NCI-H2081 treated with DMSO at 0.1 percent for 48 hours (cell line): Measurements from ENCODE around the gene PNO1.
A peak's percentile ranks its signal among the peaks of the same experiment; 100 is the strongest.
"Not testable (repeated sequence)": the region's sequence is repeated elsewhere in the genome, so short reads cannot be mapped to it uniquely, and the experiment has no call there.

ENCODE experiments used
- DNase-seq: peaks from one replicate; lab custom pipeline; 2025; lab: John Stamatoyannopoulos, UW

The PNO1 gene

DNA sequence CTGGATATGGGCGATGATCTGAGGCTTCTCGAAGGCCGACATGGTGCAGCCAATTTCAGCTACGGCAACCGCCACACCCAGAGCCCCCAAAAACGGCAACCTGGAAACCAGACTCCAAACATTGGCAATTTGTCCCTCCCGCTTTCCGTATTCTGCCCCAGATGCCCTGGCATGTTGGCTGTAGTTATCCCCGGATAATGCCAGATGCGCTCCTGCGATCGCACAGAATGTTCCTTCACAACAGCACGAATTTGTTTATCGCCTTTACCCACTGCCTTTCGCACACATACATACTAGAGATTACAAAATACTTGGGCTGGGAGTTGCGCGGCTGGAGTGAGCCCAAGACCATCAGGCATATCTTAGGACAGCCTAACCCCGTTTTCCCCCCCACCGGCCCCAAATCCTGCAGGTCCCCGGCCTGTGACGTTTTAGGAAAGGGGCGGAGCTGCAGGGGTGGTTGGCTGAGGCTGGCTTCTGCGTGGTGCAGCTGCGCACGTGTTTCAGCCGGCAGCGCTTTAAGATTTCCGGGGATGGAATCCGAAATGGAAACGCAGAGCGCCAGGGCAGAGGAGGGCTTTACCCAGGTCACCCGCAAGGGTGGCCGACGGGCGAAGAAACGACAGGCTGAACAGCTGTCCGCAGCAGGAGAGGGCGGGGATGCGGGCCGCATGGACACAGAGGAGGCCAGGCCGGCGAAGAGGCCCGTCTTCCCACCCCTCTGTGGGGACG is at the start of gene PNO1:
Gene PNO1 (plus strand): TSS at position 487 of the 732 bp plus-strand sequence. CDS start 47 bp downstream, at position 534.
- peak; percentile 48 for DNase-seq

DNA sequence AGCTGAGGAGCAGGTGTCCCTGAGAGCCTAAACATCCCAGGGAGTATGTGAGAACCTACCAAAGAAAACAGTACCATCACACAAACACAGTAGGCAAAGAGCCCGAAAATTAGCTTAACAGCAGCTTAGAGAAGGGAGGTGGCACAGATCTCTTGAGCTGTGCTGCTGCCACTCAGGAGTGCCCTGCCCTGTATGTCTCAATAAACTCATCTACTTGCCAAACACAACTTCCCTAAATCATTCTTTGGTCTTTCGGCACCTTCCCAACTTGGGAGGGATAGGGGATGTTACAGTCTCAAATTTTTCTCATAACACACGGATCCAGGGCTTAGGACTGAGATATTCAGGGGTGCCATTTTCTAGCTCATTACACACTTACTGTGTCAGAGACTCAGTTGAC is 49.6 kb upstream of the PNO1 start:
- DNase-seq = no peak

DNA sequence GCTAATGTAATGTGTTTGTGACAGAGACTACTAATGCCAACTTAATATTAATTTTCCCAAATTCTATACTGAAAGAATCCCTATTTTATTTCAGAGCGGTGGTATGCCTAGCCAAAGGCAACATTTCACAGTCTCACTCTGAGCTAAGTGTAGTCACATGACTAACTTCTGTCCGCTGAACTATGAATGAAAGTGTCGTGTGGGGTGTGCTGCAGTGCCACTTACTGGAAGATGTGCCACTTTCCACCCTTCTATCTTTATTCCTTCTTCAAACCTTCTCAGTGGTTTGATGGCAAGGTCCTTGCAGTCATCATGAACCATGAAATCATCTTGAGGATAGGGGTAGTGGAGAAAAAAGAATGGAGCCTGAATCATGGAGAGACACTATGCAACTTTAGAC is 47.6 kb upstream of the PNO1 start:
- no peak for DNase-seq

DNA sequence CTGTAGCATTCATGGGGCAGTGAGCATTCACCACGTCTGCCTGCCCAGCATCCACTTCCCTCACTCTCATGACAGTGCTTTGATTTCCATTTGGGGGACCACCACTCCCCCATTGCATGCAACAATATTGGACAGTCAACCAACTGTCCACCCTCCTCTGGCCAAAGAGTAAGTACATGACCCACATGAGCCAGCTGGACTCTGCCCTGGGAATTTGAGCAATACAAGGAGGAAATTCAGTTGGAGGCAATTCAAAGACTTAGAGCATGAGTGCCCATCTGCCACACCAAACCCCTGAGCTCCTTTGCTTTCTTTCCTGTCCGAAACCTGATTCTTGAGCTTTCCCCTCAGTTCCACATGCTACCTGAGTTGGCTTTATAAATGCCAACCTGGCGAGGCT is 41.7 kb upstream of the PNO1 start:
- DNase-seq = no peak

DNA sequence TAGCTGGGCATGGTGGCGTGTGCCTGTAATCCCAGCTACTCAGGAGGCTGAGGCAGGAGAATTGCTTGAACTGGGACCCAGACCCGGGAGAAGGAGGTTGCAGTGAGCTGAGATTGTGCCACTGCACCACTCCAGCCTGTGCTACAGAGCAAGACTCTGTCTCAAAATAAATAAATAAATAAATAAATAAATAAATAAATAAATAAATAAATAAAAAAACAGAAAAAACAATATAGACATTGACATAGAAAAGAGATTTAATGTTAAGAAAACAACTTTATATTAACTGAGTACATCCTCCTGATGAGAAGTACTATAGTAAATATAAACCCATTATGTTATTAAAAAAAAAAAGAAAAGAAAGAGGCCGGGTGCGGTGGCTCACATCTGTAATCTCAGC is 39.8 kb upstream of the PNO1 start:
- not testable (repeated sequence) for DNase-seq

DNA sequence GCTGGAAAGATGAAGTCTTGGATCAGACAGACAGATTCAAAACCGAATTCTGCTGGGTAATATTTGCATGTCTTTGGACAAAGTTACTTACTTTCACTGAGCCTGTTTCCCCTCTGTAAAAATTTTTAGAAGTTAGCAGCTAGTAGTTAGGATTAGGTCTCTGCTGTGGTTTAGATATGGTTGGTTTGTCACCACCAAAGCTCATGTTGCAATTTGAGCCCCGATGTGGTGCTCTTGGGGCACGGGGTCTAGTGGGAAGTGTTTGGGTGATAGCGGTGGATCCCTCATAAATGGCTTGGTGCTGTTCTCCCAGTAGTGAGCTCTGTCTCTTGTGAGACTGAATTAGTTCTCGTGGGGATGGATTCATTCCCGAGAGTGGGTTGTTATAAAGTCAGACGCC is 38.9 kb upstream of the PNO1 start:
- DNase-seq = no peak

DNA sequence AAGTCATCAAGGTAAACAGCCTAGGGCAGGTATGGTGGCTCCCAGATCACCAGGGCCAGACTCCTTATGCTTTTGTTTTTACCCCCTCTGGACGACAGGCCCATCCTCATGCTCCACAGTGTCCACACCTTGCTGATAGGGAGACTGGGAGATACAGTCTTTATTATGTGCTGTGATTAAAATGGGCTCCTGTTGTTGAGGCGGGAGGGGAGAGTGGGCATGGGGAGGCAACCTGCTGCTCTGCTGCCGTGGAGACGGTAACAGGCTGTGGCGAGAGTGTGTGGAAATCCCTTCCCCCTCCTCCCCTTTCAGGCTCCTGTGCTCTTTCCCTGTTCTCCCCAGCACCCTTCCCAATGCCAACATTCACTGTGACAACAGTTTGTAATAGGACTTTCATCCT is 38.2 kb upstream of the PNO1 start:
- DNase-seq = no peak

DNA sequence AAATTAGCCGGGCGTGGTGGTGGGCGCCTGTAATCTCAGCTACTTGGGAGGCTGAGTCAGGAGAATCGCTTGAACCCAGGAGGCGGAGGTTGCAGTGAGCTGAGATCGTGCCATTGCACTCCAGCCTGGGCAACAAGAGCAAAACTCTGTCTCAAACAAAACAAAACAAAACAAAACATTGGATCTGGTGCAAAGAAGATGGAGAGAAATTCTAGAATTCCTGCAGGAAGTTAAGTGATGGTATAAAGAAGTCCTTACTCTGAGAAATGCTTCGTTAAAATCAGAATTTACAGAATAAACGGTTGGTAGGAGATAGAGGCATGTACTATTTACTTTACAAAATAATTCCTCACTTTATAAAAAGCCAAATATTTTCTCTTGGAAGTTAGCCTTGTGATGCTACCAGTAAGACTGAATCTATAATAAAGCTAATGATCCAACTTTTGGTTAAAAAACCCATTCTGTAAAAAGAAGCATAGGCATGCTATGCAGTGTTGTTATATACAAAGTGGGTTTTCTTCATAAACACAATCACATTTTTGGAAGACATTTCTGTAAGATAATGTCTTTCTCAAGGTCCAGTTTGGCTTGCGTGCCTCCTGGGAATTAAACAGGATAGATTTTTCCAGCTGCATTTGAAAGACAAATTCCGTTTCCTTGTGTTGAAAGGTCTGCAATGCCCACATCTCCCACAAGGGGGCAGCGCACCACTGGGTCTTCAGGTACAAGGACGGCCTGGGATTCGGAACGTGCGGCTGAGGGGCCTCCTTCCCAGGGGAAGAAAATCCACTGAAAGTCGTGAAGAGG is 35.6 kb upstream of the PNO1 start:
- no peak for DNase-seq

DNA sequence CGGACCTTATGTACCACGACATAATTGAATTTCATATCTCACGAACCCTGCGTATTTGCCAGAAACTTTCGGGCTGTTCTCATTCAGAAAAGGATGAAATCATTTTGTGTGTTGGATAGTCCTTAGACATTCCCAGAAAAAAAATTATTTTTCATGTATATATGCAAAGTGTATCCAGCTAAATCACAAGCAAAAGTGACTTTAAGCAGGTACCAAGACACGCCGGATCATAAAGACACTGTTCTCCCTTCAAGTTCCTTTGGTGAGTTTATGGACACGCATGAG is 35.1 kb upstream of the PNO1 start:
- DNase-seq = no peak

DNA sequence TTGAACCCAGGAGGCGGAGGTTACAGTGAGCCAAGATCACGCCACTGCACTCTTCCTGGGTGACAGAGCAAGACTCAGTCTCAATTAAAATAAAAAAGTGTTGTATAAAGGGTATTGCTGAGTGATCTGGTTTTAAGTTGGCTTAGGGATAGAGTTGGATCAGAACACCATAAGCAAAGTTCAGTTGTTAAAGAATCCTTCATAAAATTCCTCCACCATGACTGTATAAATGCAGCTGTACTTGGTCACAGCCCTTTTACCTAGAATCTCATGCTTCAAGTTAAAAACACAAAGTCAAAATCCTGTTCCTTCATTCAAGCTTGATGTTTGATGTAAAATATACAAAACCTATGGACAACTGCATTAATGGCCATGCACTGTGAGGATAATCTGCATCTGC is 33.4 kb upstream of the PNO1 start:
- DNase-seq = no peak

DNA sequence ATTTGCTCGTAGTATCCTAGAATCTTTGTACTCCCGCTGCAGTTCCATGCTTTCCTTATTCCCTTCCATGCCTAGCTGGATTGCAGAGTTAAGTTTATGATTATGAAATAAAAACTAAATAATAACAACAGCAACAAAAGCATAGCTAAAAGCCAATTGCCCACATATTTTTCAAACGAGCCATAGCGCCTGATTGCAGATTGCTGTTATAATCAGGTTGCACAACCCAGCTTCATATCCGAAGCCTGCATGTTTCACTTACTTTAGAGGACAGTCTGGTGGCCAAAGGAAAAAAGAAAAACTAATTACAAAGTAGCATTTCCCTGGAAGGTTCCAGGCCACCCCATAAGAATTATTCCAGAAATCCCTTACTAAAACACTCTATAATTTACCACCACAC is 31.9 kb upstream of the PNO1 start:
- no peak for DNase-seq

DNA sequence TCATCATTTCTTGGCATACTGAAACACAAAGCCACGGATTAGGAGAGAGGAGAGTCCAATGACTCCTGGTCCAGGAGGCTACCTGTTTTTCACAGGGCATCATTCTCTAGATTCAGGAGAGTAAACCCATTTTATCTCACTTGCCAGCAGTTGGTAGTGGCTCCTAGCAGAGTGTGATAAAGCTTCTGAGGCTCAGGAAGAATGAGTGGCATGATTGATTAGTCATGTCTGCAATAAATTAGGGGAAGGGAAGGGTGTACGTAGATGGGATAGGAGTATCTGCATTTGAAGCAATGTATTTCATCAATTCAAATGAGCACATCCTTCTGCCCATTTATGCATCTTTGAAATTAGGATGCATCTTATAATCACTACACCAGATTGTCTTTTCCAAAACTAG is 31.1 kb upstream of the PNO1 start:
- DNase-seq = no peak

DNA sequence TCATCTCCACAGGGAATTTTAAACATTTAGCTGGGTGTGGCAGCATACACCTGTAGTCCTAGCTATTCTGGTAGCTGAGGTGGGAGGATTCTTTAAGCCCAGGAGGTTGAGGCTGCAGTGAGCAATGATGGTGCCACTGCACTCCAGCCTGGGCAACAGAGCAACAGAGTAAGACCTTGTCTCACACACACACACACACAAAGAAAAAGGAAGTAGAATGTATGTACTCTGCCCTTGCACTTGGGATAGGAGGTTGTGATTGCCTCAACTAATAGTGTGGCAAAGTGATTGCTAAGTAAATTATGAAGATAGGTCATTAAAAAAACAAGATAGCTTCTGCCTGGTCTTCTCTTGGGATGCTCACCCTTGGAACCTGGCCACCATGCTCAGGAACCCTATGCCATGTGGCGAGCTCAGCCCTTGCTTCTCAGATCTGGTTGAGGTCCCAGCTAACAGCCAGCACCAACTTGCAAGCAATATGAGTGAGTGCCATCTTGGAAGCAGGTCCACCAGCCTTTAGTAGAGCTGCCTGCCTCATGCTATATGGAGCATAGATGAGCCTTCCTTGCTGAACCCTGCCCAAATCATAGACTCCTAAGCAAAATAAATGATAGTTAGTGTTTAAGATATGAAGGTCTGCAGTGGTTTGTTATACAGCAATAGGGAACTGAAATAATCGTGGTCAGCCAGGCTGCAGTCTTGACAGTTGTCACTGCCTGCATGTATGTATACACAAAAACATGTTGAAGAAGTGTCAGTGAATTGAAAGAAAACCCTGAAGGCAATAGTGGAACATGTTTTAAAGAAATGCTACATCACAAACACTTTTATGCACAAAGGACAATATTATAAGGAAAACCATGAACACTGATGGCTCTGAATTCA is 30.1 kb upstream of the PNO1 start:
- DNase-seq = no peak

DNA sequence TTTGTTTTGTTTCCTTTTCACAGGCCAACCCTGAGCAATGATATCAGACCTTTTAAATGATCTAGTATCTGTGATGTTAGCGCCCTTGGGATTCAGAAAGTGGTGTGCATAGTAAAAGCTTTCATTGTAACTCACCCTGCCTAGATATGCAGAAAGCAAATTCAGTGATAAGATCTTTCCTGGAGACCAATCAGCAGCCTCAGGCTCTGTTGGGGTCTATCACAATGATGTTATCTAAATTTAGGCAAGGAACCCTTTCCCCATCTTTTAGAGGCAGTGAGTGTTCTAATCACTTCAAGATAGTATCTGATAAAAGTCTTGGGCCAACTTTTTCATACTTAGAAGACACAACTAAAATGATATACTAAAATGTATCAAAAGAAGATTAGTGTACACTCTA is 23.6 kb upstream of the PNO1 start:
- DNase-seq = no peak

DNA sequence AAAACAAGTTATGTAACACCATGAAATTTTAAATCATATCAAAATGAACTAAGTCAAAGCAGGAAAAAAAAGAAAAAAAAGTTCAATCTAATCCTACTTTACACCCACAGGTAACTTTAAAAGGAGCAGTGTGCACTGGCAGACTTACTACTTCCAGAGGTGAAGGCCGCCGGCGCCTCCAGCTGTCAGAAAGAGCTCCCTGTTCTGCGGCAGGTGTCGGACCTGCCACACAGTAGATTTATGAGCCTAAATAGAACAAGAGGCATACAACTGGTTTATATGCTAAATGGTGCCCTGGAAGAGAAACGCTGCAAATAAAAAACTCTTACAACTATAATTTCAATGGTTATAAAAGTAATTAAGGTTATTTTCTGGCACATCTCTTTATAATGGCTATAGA is 23.1 kb upstream of the PNO1 start:
- DNase-seq = no peak

DNA sequence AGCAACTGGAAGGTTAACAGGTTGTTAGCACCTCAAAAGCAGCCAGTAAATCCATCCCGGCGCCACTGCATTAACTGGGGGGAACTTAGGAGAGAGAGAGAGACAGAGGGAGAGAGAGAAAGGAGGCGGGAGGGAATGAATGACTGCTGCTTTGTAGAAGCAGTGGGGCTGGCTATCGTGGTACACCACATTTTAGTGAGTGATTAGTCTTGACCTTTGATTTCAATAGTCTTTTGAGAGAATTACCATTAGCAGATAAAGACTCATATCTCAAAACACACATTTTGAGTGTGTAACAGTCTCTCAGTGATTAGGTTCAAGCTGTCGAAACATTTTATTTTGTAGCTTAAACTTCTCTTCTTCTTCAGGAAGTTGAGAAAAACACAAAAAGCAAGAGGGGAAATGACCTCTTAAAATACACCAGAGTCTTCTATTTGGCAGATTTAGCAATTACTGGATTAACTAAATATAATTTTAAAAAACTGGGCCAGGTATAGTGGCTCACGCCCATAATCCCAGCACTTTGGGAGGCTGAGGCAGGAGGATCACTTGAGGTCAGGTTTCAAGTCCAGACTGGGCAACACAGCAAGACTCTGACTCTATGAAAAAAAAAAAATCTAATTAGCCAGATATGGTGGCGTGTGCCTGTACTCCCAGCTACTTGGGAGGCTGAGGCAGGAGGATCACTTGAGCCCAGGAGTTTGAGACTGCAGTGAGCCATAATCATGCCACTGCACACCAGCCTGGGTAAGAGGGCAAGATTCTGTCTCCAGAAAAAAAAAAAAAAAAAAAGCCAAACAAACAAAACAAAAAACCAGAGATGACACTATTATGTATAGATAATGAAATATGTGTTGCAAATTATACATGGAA is 22.0 kb upstream of the PNO1 start:
- no peak for DNase-seq

DNA sequence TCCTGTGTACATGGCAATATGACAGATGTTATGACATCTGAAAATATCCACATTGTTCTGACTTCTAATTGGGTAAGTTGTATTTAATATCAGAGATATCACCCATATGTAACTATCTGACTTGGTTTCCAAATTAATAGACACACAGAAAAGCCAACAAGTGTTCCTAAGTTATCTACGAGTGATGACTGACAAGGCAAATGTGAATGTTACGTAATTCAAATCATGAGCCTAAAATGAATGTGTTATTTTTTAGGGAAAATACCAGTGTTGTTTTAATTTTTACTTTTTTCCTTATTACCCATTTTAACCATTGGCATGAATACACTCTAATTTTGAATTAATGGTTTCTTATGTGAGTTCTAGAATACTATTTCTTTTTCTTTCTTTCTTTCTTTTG is 15.8 kb upstream of the PNO1 start:
- no peak for DNase-seq

DNA sequence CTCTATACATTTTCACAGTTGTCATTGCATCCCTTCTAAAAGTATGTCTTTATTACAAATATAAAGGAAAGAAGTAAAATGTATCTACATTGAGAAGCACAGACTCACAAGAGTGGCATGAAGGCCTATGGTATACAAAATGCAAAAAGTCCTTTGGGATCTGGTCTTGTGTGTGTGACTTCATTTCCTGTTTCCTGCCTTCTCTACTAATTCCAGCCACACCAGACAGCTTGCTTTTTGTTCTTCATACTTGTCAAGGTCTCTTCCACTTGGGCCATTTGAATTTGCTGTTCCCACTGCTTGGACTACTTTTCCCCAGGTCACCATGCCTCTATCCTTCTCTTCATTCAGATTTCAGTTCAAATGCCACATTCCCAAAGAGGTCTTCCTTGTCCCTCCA is 6.7 kb upstream of the PNO1 start:
- no peak for DNase-seq

DNA sequence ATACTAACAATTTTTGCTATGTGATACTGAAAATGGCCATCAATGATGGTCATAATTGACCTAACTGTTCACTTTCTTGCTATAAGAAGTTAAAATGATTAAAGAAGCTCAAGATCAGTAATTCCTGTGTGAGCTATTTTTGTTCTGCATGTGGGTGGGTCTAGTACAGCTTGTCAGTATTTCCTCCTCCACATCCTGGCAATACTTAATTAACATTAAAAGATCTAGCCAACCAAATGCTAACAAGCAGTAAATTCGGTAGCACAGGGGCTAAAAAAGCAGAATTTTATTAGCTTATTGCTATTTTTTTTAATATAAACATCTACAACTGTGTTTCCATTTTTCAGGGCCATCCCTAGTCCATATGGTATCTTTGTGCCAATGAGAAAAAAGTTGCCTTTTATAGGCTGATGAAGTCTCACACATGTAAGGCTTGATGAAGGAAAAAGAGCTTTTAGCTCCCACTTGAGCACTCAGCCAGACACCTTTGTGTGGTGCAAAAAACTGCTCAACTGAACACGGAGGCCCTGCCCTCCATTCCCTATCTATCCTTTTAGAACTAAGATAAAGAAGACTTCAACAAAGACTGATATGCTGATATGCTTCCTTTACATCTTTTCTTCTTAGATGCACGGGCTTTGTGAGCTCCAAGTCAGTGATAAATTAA is 4.9 kb upstream of the PNO1 start:
- DNase-seq = no peak

DNA sequence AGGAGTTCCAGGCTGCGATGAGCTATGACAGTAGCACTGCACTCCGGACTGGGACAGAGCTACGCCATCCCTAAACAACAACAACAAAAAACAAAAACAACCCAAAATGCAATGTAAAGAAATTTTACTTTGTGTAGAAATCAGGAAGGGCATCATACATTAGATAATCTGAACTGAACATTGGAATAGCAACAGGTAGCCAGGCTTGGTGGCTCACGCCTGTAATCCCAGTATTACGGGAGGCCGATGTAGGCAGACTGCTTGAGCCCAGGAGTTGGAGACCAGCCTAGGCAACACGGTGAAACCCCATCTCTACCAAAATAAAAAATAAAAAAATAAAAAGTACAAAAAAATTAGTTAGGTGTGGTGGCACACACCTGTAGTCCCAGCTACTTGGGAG is 2.1 kb upstream of the PNO1 start:
- no peak for DNase-seq

DNA sequence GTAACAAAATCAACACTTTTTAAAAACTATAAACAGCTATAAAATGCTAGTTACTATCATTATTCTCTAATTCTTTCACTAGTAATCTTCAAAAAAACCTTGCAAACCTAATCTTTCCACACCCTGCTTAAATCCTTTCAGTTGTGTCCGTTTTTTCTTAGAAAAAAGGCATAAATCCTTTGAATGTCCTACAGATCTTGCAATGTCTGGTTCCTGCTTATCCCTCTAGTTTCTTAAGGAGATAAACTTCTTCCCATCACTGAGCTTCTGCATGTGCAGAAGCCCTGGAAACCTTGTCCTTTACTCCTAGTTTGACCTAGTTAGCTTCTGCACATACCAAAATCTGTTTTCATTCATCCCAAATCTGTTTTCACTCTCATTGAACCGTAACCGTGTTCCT is 1.3 kb upstream of the PNO1 start:
- DNase-seq = no peak
